Fibroblast of villous mesenchyme (primary cell): ENCODE results near the gene CA6. TPM values are rescaled to one million over a fixed set of nuclear protein-coding genes. Genes with fewer than 3 reads are reported as not detected.

Source experiments
- DNase-seq: peaks from one replicate; pipeline ENCODE4 v3.0.0-alpha.2; 2010; ENCODE audit warnings: low read depth
- H3K4me3 ChIP-seq: 2 replicates; pipeline ENCODE4 v1.5.1; 2011; ENCODE audit warnings: low read depth, mild to moderate bottlenecking, low read length
- total RNA-seq: library from RNA; depleted of rRNA; stranded (reverse); fragments of >200 nt; gene quantifications from 2 replicates; pipeline ENCODE4 v1.2.3, GENCODE V29; 2012
- TF ChIP-seq, protein P1 (sequence below): IDR thresholded peaks from 2 replicates; pipeline ENCODE4 v1.5.1; 2012; ENCODE audit warnings: low read depth, mild to moderate bottlenecking, low read length; ENCODE audit not compliant: insufficient read depth

Gene CA6
- total RNA-seq, 1 donor: not detected

DNA sequence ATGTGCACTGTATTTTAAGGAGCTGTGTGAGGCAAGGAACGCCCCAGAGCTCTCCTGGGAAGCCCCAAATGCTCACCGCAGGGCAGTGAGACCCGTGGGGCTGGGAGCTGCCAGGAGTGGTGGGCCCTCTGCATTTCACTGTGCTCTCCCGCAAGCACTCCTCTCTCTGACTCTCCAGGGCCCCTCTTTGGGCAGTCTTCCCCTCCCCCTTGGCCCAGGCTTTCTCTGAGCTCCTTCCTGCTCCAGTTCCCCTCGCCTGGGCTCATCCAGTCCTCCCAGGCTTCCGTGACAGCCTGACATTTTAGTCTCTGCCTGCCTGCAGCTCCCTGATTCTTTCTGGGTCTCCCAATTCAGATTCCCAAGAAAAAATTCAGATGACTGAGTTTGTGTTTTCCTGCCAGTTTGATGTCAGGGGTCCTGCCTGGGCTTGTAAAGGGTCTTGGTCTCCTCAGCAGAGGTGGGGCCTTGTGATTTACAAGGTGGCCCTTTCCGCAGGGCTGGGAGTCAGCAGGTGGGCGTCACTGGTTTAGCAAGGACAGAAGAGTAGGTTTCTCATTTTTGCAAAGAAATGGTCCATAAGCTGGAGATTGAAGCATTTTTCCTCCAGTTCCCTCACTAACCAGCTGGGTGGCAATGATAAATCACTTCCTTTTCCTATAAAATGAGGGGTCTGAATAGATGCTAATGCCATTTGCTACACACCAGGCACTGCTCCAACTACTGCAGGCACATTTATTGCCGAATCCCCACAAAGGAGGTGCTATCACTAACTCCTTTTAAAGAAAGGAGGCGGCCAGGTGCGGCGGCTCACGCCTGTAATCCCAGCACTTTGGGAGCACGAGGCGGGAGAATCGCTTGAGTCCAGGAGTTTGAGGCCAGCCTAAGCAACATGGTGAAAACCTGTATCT lies 1.9 kb upstream of the CA6 start:
- H3K4me3 ChIP-seq: no peak overlapping the region
- DNase-seq: no peak
- TF ChIP-seq, protein P1, sequence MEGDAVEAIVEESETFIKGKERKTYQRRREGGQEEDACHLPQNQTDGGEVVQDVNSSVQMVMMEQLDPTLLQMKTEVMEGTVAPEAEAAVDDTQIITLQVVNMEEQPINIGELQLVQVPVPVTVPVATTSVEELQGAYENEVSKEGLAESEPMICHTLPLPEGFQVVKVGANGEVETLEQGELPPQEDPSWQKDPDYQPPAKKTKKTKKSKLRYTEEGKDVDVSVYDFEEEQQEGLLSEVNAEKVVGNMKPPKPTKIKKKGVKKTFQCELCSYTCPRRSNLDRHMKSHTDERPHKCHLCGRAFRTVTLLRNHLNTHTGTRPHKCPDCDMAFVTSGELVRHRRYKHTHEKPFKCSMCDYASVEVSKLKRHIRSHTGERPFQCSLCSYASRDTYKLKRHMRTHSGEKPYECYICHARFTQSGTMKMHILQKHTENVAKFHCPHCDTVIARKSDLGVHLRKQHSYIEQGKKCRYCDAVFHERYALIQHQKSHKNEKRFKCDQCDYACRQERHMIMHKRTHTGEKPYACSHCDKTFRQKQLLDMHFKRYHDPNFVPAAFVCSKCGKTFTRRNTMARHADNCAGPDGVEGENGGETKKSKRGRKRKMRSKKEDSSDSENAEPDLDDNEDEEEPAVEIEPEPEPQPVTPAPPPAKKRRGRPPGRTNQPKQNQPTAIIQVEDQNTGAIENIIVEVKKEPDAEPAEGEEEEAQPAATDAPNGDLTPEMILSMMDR: no peak

DNA sequence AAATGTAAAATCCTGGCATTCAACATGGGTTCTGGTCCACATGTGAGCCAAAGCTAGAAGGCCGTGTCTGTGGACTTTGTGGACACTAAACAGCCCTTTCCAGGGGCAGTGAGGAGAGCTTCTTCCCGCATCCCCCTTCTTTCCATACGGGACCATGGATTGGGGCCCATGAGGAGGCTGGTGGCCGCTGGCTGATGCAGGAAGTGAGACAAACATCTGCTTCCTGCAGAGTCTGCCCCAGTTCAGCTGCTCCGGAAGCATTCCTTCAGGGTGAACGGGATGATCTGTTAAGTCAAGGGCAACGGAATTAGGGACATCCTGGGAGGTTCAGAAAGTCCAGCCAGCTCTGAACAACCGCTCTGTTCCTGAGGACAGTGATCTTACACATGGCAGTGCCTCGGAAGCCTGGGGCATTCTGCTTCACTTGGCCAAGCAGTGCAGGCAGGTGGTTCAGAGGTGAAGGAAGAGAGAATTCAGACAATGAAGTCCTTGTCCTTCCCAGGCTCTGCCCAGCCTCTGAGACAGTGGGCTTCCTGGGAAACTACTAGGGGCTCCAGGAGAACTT lies 1.5 kb downstream of the CA6 start:
- TF ChIP-seq, protein P1: no peak
- no peak overlapping the region for H3K4me3 ChIP-seq
- no peak for DNase-seq

DNA sequence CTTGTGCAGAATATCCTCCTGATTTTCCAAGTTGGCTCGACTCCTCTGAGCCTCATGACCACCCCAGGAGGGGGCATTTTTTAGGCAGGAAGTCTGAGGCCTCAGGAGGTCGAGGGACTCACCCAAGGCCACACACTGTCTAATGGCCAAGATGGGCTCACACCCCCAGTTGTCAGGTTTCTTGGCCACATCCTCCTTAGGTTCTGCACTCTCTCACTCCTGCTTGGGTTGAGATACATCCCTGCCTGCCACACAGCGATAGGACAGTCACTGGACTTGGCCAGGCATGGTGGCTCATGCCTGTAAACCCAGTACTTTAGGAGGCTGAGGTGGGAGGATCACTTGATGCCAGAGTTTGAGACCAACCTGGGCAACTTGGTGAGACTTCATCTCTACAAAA lies 4.6 kb downstream of the CA6 start:
- DNase-seq: no peak
- H3K4me3 ChIP-seq: no peak overlapping the region
- TF ChIP-seq, protein P1: no peak

DNA sequence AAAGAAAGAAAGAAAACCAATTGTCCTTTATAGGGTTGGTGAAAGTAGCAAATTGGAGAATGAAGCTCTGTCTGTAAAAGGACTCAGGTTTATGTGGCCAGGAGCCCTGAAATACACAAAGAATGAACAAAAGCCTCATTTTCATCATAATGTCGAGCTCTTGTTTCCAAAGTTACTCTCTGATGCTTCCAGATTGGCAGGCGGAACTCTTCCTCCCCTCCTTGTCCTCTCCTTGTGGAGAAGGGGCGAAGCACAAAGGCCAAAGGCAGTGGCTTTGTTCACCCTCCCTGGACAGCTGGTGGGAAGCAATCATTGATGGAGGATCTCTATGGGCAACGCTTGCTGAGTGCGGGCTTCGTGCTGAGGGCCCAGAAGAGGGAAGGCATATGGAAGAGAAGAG lies 5.6 kb downstream of the CA6 start:
- H3K4me3 ChIP-seq: no peak overlapping the region
- DNase-seq: no peak
- TF ChIP-seq, protein P1: no peak

DNA sequence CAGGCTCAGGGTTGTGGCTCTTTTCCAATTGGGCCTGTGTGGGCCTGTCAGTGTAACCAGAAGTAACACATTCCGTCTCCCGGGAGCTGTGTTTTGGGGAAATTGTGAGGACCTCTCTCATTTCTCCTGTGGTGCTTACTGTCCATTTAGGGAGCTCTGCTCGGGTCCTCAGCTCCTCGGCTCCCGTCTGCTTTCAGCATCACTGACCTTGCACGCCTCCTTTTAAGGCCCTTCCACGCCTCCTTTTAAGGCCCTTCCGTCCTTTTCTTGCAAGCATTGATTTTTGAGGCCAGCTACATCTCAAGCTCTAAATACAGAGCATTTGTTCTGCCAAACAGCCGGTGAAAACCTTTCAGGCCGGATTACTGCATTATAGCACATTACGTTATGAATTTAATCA lies 9.7 kb downstream of the CA6 start:
- TF ChIP-seq, protein P1: no peak
- no peak for DNase-seq
- no peak overlapping the region for H3K4me3 ChIP-seq

DNA sequence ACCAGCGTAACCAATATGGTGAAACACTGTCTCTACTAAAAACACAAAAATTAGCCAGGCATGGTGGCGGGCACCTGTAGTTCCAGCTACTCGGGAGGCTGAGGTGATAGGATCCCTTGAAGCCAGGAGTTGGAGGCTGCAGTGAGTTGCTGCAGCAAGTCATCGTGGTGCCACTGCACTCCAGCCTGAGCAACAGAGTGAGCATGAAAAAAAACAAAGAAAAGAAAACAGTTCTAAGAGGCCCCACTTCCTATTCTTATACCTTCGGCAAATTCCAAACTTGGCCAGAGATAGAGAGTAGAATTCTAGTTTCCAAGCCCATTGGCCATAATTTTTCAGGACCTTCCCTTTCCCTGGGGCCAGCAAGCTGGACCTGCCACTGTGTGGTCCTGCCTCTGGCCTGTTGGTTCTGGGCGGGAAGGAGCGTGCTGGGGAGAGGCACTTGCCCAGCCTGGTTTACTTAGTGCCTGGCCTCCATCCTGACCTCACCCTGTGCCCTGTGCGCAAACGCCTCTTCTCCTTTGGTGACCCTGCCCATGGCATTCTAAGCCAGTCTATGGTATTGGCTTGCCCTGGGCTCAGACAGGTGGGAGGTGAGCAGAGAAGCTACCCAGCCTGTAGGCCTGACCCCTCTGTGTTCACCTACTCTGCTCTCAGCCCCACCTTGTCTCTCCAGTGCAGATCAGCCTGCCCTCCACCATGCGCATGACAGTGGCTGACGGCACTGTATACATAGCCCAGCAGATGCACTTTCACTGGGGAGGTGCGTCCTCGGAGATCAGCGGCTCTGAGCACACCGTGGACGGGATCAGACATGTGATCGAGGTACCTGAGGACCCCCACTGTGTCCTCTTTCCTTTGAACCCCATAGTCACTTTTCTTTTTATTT lies 11.0 kb downstream of the CA6 start:
- DNase-seq: no peak
- TF ChIP-seq, protein P1: no peak
- H3K4me3 ChIP-seq: no peak overlapping the region
